ENCODE measurements around the gene DCUN1D2. TPM values are rescaled to one million over a fixed set of nuclear protein-coding genes. Genes with fewer than 3 reads are reported as not detected.

Gene DCUN1D2
- total and polyA plus RNA-seq, 8 donors = 7.3 to 43.0 (median 21.7) TPM

DNA sequence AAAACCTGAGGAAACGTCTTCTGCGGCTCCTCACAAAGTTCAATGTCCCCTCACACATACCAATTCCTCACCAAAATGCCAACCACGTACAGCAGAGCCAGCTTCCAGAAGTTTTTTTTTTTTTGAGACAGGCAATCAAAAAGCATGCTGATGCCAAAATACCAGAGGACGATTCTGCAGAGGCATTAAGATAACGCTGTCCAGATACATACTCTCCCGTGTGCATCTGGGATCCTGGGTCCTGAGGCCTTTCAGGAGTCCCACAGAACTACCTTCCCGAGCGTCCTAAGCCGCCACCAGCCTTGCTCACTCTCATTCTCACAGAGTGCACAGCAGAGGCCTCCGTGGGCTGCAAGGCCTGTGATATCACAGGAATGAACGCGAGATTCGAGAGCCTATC lies 5.0 kb downstream of the DCUN1D2 start:
- Histone ChIP-seq H3K9me3 (no peaks in the 10 kb centered on the region), H3K27me3 (no peaks in the 10 kb centered on the region), H3K27ac (no peak overlapping the region), H3K4me3 (no peak overlapping the region), H3K4me1 (peaks cover 18 to 64% (median 43%) of the 10 kb centered on the region in 4 donors), H3K36me3 (peaks cover 0 to 7% (median 5%) of the 10 kb centered on the region in 4 donors)
- 66 to 79% (median 70%) methylated on average over 13 of the region's 13 CpGs for WGBS, 5 donors
- intact Hi-C loops (cut with DNase I; ENCODE audit: low total_unique reads) = no loop called here
- TF ChIP-seq POLR2A (IDR thresholded peaks at IDR 0.05) (no peak), POLR2AphosphoS5 (IDR thresholded peaks at IDR 0.05) (no peak), CTCF (IDR thresholded peaks at IDR 0.05) (no peak), EP300 (IDR thresholded peaks at IDR 0.05) (no peak)
- DNase-seq = no peak

DNA sequence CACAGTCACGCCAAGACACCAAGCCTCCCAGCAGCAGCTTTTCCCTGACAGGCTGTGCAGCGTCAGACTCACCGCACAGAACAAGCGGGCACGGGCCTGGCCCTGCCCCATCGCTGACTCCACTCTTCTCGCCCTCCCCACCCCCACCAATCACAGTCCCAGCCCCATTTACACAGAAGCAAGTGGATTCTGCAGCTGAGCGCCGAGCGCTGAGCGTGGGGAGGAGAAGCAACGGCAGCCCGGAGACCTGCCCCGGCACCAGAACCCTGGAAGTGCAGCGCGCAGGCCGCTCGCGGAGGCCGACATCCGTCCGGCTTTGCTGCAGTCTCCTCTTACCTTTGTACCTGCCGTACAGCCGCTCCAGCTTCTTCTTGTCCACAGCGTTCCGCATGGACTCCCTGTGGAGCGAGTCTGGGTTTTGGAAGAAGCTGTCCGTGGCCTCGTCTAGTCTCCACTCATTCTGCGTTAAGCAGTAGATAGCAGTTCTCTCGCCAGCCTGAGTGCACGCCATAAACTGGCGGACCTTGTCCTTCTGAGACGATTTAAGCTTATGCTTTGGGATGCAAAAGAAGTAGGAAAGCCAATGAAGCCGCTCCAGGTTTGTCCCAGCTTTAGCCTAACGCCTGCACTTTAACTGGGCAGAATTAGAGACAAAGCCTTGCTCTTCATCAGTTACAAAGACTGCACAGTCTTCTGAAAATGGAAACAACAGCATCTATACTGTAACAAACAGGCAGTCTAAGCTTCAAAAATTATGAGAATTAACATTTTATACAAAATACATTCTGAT lies 6.8 kb downstream of the DCUN1D2 start:
- Histone ChIP-seq H3K9me3 (no peaks in the 10 kb centered on the region), H3K27me3 (no peaks in the 10 kb centered on the region), H3K4me3 (no peak overlapping the region), H3K36me3 (peaks cover 4 to 25% (median 21%) of the 10 kb centered on the region in 4 donors), H3K27ac (no peak overlapping the region), H3K4me1 (peaks cover 6 to 51% (median 29%) of the 10 kb centered on the region in 4 donors)
- TF ChIP-seq CTCF (IDR thresholded peaks at IDR 0.05) (no peak), POLR2AphosphoS5 (IDR thresholded peaks at IDR 0.05) (no peak), POLR2A (IDR thresholded peaks at IDR 0.05) (no peak), EP300 (IDR thresholded peaks at IDR 0.05) (no peak)
- intact Hi-C loops (cut with DNase I; ENCODE audit: low total_unique reads) = no loop called here
- WGBS, 5 donors = 90 to 96% (median 94%) methylated on average over 32 to 36 of the region's 36 CpGs
- DNase-seq = no peak

- Histone ChIP-seq H3K27me3 (no peaks in the 10 kb centered on the region), H3K4me3 (no peak overlapping the region), H3K9me3 (no peaks in the 10 kb centered on the region), H3K27ac (no peak overlapping the region), H3K36me3 (peaks cover 7 to 31% (median 25%) of the 10 kb centered on the region in 4 donors), H3K4me1 (peaks cover 2 to 45% (median 25%) of the 10 kb centered on the region in 4 donors)
- DNase-seq = no peak
- 87 to 96% (median 92%) methylated on average over 7 of the region's 7 CpGs for WGBS, 5 donors
- no peak for TF ChIP-seq POLR2AphosphoS5 (IDR thresholded peaks at IDR 0.05)
- no peak for TF ChIP-seq EP300 (IDR thresholded peaks at IDR 0.05)
- no peak for TF ChIP-seq CTCF (IDR thresholded peaks at IDR 0.05)
- TF ChIP-seq POLR2A (IDR thresholded peaks at IDR 0.05) = no peak
- intact Hi-C loops (cut with DNase I; ENCODE audit: low total_unique reads) = no loop called here
Measured at GRCh38 chr13:113483081-113483480, 7.4 kb downstream of the DCUN1D2 start.

GRCh38 chr13:113479179-113479578 lies 11.3 kb downstream of the DCUN1D2 start:
- Histone ChIP-seq H3K36me3 (peaks cover 9 to 69% (median 59%) of the 10 kb centered on the region in 4 donors), H3K4me3 (no peak overlapping the region), H3K4me1 (peaks cover 0 to 22% (median 9%) of the 10 kb centered on the region in 4 donors), H3K9me3 (no peaks in the 10 kb centered on the region), H3K27me3 (no peaks in the 10 kb centered on the region), H3K27ac (no peak overlapping the region)
- intact Hi-C loops (cut with DNase I; ENCODE audit: low total_unique reads) = no loop called here
- no peak for DNase-seq
- TF ChIP-seq CTCF (IDR thresholded peaks at IDR 0.05) (no peak), POLR2A (IDR thresholded peaks at IDR 0.05) (no peak), POLR2AphosphoS5 (IDR thresholded peaks at IDR 0.05) (no peak), EP300 (IDR thresholded peaks at IDR 0.05) (no peak)
- WGBS, 5 donors = 63 to 81% (median 72%) methylated on average over 4 of the region's 4 CpGs
